NCI-H2196 (cell line): Measurements from ENCODE around the gene S100A6.

Experiments used
- DNase-seq: peaks from one replicate; lab custom pipeline; 2025; ENCODE audit not compliant: unreplicated experiment; lab: John Stamatoyannopoulos, UW

S100A6 gene

DNA sequence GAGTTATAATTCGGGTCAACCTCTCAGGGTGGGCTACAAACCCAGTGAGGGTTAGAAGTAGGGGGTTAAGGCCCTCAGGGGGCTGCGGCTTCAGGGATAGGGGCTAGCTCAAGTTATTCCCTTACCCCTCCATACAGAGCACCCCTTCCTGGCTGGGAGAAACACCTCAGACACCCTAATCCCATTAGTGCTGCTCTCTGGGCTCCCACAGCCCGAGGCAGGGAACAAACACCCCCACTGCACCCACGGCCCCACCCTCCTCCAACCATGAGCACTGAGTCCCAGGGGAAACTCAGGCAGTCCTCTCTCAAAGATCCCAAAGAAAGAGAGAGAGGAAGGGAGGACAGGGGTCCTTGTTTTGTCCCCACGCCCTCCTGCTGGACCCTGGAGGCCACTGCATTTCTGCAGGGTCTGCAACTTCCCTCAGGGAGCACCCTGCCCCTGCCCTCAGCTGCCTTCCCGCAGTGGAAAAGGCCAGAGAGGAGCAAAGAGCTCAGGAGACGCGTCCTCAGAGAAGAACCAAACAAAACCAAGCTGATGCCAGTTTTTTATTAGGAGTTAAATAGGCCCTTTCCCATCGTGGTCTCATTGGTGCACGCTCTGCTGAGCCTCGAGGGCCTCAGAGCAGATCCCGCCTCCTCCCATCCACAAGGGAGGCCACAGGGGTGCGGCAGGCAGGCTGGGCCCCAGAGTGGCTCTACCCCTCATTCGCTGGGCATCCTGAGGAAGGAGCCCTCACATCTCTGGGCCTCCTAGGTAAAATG lies 11.2 kb upstream of the S100A6 start:
- DNase-seq = no peak

- no peak for DNase-seq
These were observed 10.6 kb upstream of the S100A6 start for GRCh38 chr1:153546371-153546770.

GRCh38 chr1:153545067-153546055 lies 9.6 kb upstream of the S100A6 start, which contains the start of gene S100A4:
TSS of gene S100A4 (minus strand) at chr1:153545806. CDS start at chr1:153544794, 1,012 bp downstream.
- peak; percentile 87 for DNase-seq

DNA sequence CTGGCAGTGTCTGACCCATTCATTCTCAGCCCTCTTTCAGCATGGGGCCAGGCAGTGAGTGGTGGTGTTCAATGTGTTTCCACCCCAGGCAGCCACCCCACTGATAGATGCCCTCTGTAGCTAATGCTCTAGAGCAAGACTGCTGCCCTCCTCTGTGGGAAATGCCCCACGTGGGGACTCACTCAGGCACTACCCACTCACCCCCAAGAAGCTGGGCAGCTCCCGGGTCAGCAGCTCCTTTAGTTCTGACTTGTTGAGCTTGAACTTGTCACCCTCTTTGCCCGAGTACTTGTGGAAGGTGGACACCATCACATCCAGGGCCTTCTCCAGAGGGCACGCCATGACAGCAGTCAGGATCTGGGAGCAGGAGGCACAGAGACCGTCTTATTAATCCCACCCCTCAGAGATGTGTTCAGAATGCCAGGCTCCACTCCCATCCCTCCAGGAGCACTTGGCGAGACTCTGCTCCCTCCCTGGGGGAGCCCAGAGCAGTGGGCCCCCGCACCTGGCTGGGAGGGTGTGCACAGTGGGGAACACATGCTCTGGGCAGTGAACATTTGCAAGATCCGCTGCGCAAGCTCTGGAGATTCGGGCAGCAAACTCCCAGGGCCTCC lies 8.8 kb upstream of the S100A6 start:
- no peak for DNase-seq

- no peak for DNase-seq
These were observed 7.9 kb upstream of the S100A6 start for GRCh38 chr1:153543736-153544135.

DNA sequence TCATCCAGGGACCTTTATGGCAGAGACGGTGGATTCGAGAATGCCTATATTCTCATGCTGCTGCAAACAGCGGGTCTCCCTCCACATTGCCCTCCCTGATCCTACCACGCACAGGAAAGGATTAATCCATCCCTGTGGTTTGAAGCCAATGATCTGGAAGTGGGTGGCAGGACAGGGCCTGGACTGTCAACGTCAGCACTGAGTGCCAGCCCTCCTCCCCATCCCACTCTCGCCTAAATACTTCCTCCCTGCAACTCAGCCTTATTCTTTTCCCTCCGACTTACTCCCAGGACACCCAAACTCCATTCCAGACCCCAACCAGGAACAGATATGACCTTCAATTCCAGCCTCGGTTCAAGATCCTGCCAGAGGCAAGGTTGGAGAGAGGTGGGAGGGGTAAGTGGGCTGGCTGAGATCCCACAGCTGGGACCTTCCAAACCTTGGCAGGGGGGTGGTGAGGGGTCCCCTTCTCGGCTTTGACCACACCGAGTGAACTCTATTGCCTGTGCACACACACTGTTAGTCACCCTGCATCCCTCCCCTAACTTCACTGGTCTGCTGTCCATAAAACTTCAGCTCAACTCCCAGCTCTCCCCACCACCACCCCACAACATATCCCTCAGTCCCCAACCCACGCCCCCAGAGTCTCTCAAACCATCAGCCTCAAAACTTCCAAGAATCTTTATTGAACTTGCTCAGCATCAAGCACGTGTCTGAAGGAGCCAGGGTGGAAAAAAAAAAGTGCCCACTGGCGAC lies 7.3 kb upstream of the S100A6 start:
- DNase-seq = no peak

- no peak for DNase-seq
These were observed 6.1 kb upstream of the S100A6 start for GRCh38 chr1:153541641-153542590.

DNA sequence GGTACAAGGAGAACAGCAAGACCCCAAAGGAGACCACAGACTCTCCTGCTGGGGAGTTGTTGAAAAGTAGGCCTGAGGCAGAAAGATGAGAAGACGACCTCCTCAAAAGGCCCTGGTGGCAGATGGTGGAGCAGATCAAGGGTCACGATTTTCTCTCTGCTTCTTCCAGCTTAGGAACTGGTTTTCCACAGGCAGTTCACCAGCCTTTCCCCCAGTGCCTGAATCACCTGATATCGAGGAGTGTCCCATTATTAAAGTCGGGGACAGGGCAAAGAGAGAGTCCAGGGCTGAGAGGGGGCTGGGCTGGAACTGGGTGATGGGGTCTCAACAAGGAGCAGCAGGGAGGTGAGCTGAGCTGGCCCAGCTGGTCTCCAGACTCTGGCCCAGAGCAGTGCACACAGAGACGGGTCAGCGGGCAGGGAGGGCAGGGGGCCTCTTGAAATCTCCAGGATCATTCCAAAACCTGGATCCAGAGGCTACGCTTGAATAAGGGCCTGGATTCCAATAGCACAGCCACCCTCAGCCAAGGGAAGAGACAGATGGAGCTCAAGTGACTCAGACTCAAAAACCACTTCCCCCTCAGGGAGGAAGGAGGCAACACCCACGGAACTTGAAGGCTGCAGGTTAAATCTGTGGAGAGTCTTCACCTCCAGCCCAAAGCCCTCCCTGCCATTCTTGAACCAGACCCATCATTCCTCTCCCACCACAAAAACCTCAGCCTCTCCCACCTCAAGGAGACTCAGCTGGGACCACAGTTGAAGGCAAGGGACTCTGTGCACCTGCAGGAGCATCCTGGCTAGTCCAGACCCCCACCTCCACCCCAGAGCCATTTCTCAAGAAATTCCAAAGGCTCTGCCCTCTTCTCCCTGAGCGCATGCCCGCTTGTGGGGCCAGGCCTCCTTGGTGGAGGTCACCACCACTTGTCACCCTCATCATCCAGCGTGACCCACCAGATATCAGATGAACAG lies 4.9 kb upstream of the S100A6 start, which contains the start of gene S100A5:
TSS of gene S100A5 (minus strand) at position 541 of the 968 bp plus-strand sequence. CDS start 743 bp downstream, outside the sequence.
- no peak for DNase-seq

- DNase-seq = no peak
These were observed 3.8 kb upstream of the S100A6 start for GRCh38 chr1:153539395-153540093.

- no peak for DNase-seq
These were observed 2.6 kb upstream of the S100A6 start for GRCh38 chr1:153538315-153538821.

DNA sequence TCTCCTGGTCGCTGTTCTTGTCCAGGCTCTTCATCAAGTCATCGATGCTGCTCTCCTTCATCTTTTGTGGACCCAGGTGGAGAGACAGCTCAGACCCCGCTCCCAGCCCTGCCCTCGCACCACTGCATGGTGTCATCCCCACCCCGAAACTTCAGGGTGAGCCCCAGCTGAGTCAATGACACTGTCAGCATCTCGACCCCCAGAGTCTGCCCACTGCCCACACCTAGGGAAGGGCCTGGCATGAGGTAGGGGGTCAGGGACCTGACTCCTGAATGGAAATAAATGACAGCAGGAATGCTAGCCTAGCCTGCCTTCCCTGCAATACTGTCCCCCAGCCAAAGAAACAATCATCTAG lies 1.6 kb upstream of the S100A6 start:
- no peak for DNase-seq

GRCh38 chr1:153536671-153537375 lies 1.0 kb upstream of the S100A6 start:
- DNase-seq = no peak

- DNase-seq = peak; percentile 69
These were observed 350 bp upstream of the S100A6 start for GRCh38 chr1:153536012-153536670.

DNA sequence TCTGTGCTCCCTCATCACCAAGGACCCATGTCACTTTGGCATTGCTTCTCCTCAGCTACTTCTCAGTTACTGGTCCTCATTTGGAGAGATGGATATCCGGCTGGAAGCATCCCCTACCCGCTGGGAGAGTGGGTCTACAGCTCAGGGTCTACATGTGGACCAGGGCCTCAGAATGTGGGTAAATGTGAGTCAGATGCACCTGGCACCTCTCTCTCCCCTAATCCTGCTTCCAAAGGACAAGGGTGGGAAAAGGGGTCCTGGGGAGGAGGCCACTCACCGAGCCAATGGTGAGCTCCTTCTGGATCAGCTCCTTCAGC lies 908 bp downstream of the S100A6 start:
- no peak for DNase-seq

GRCh38 chr1:153534226-153534924 lies 1.4 kb downstream of the S100A6 start:
- DNase-seq = no peak

- no peak for DNase-seq
These were observed 2.0 kb downstream of the S100A6 start for GRCh38 chr1:153533689-153534201.
